B cell (primary cell): Measurements from ENCODE around the gene SARS2. TPM values are rescaled to one million over a fixed set of nuclear protein-coding genes. Genes with fewer than 3 reads are reported as not detected.

Experiments used
- ATAC-seq: fragments of 200-7000 bp; cut with Tn5 transposase; one replicate; pipeline ENCODE4 v1.10.0; 2021; ENCODE audit warnings: low read depth, mild to moderate bottlenecking, moderate number of reproducible peaks, moderate library complexity
- CTCF ChIA-PET: fragments of 350-600 bp; sonication (Branson Sonifier 250); formaldehyde crosslinking; loops from one replicate; lab custom pipeline; 2021; ENCODE audit warnings: antibody characterized with exemption, inconsistent platforms; lab: Charles Lee
- POLR2A ChIA-PET: fragments of 350-600 bp; sonication (Branson Sonifier 250); formaldehyde crosslinking; loops from one replicate; lab custom pipeline; 2021; ENCODE audit warnings: antibody characterized with exemption; lab: Charles Lee
- DNase-seq: peaks from one replicate; pipeline ENCODE4 v3.0.0; 2013
- H2AFZ ChIP-seq: 2 replicates; pipeline ENCODE4 v1.6.1; 2012; ENCODE audit warnings: mild to moderate bottlenecking, low read depth, low read length; ENCODE audit not compliant: insufficient read depth, poor library complexity, severe bottlenecking
- H3K27ac ChIP-seq, 2 donors: 1 replicate in 1 of 2; 2 replicates in 1 of 2; pipeline ENCODE4 v1.5.1; 2012 to 2013; ENCODE audit warnings: low read length in 2 of 2, mild to moderate bottlenecking in 2 of 2, moderate library complexity in 1 of 2
- H3K27me3 ChIP-seq, 4 experiments: fragments of 200-600 bp in 1 of 4; sonication (generic) in 1 of 4; replicated peaks in 1 of 4; 1 replicate in 2 of 4; 2 replicates in 2 of 4; pipeline versions ENCODE4 v1.6.1 to v1.7.0; 2013 to 2016; ENCODE audit warnings: low read length in 3 of 4, mild to moderate bottlenecking in 2 of 4, mixed read lengths in 1 of 4, moderate library complexity in 1 of 4; ENCODE audit not compliant: insufficient read depth in 4 of 4, control insufficient read depth in 3 of 4; ENCODE audit errors: control extremely low read depth in 1 of 4
- H3K36me3 ChIP-seq, 2 experiments: replicated peaks in 1 of 2; 1 replicate in 1 of 2; 2 replicates in 1 of 2; pipeline versions ENCODE4 v1.6.1 to v1.7.1; 2013; ENCODE audit warnings: low read length in 1 of 2; ENCODE audit not compliant: insufficient read depth in 2 of 2, control insufficient read depth in 1 of 2; ENCODE audit errors: control extremely low read depth in 1 of 2, extremely low read depth in 1 of 2
- H3K4me1 ChIP-seq, 2 donors: fragments of 200-600 bp in 1 of 2; sonication (generic) in 1 of 2; 1 replicate in 1 of 2; 2 replicates in 1 of 2; pipeline versions ENCODE4 v1.5.1 to v1.6.1; 2013 to 2017; ENCODE audit warnings: low read length in 2 of 2; ENCODE audit not compliant: control insufficient read depth in 2 of 2, insufficient read depth in 2 of 2
- H3K4me2 ChIP-seq: replicated peaks from 2 replicates; pipeline ENCODE3; 2012; ENCODE audit warnings: mild to moderate bottlenecking, low read depth, low read length; ENCODE audit not compliant: poor library complexity, severe bottlenecking
- H3K4me3 ChIP-seq, 5 experiments: fragments of 200-600 bp in 1 of 5; sonication (generic) in 1 of 5; 1 replicate in 3 of 5; 2 replicates in 2 of 5; pipeline versions ENCODE4 v1.5.1 to v1.7.0; 2011 to 2016; ENCODE audit warnings: low read length in 4 of 5, mild to moderate bottlenecking in 4 of 5, low read depth in 2 of 5, control low read depth in 1 of 5, moderate library complexity in 1 of 5; ENCODE audit not compliant: insufficient read depth in 1 of 5; ENCODE audit errors: control extremely low read depth in 1 of 5, extremely low read depth in 1 of 5
- H3K79me2 ChIP-seq: fragments of 200-600 bp; sonication (generic); one replicate; pipeline ENCODE4 v1.6.0; 2016; ENCODE audit warnings: low read length; ENCODE audit not compliant: control insufficient read depth, insufficient read depth
- H3K9ac ChIP-seq: fragments of 200-600 bp; sonication (generic); 2 replicates; pipeline ENCODE4 v1.6.1; 2017; ENCODE audit warnings: mild to moderate bottlenecking, low read length, moderate library complexity
- H3K9me3 ChIP-seq, 3 donors: one replicate each; pipeline versions ENCODE4 v1.6.1 to v1.7.1; 2013; ENCODE audit warnings: low read length in 2 of 3; ENCODE audit not compliant: control insufficient read depth in 2 of 3, insufficient read depth in 1 of 3; ENCODE audit errors: control extremely low read depth in 1 of 3
- H4K20me1 ChIP-seq: 2 replicates; pipeline ENCODE4 v1.6.0; 2012; ENCODE audit warnings: mild to moderate bottlenecking, low read length; ENCODE audit not compliant: insufficient read depth, control insufficient read depth, poor library complexity, severe bottlenecking
- H3K27ac Mint-ChIP-seq: one replicate; pipeline ENCODE4 v1.8.0; 2021; ENCODE audit warnings: mixed read lengths
- H3K27me3 Mint-ChIP-seq: one replicate; pipeline ENCODE4 v1.8.0; 2021; ENCODE audit warnings: mixed read lengths
- H3K4me1 Mint-ChIP-seq: one replicate; pipeline ENCODE4 v1.8.0; 2021; ENCODE audit warnings: mixed read lengths
- H3K4me3 Mint-ChIP-seq: one replicate; pipeline ENCODE4 v1.8.0; 2021; ENCODE audit warnings: mixed read lengths
- H3K9me3 Mint-ChIP-seq: one replicate; pipeline ENCODE4 v1.8.0; 2022; ENCODE audit warnings: mixed read lengths; ENCODE audit not compliant: insufficient read depth
- CTCF ChIP-seq: fragments of 200-600 bp; IDR thresholded peaks from one replicate; pipeline ENCODE4 v1.8.0; 2022; ENCODE audit warnings: antibody characterized with exemption, mild to moderate bottlenecking
- EZH2 ChIP-seq: IDR thresholded peaks from 2 replicates; pipeline ENCODE4 v1.6.1; 2012; ENCODE audit warnings: borderline replicate concordance, low read depth, mild to moderate bottlenecking, moderate library complexity, low read length; ENCODE audit not compliant: insufficient read depth, poor library complexity, severe bottlenecking
- WGBS: methylation state at CpG from one replicate; pipeline ENCODE4 v1.1.5; 2013; ENCODE audit warnings: missing lambda C conversion rate; ENCODE audit not compliant: insufficient coverage; 5-methylcytosine and 5-hydroxymethylcytosine counted together
- intact Hi-C: fragments of 100-400 bp; cut with micrococcal nuclease; formaldehyde crosslinking; loops from one replicate; pipeline ENCODE4 v1.10.0; 2022
- polyA plus RNA-seq: library from polyadenylated mRNA; depleted of rRNA; stranded (reverse); fragments of >200 nt; gene quantifications from 2 replicates; pipeline ENCODE4 v1.2.3, GENCODE V29; 2012
- total RNA-seq, 2 donors: library from RNA; stranded (reverse); fragments of 120-200 nt in 1 of 2; gene quantifications; 1 replicate in 1 of 2; 2 replicates in 1 of 2; pipeline versions ENCODE4 v1.2.3 to v1.2.4, GENCODE V29; 2013 to 2022

The SARS2 gene
- total and polyA plus RNA-seq, 2 donors (not counting 1 experiment from before 2014, with no cell fraction given) = 38.1 to 65.9 TPM

DNA sequence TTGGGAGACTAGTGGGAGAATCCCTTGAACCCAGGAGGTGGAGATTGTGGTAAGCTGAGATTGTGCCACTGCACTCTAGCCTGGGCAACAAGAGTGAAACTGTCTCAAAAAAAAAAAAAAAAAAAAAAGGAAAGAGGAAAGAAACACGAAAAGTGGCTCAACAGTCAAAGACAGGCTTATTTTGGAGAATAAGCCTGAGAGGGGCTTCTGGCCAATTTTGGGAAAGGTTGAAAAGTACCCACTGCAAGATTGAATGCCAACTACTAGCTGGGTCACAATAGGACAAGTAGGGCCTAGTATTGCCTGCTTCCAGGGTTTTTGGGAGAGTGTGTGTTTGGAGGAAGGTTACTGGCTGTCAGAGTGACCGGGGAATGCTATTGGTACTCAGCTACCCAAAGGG lies 27.7 kb upstream of the SARS2 start:
- Histone ChIP-seq H3K4me2 (no peak overlapping the region), H3K9ac (no peak overlapping the region), H3K9me3 (no peaks in the 10 kb centered on the region), H3K27ac (no peak overlapping the region), H3K36me3 (no peaks in the 10 kb centered on the region), H4K20me1 (no peaks in the 10 kb centered on the region), H3K4me1 (peaks cover 0 to 3% of the 10 kb centered on the region in 2 donors), H2AFZ (no peak overlapping the region), H3K27me3 (no peaks in the 10 kb centered on the region), H3K79me2 (no peaks in the 10 kb centered on the region), H3K4me3 (no peak overlapping the region)
- CTCF ChIA-PET = interaction anchor here (0.7 kb wide), 1 partner anchor 40 kb away, joined by 6 read pairs; no protein-coding TSS in a partner anchor
- no peak overlapping the region for H3K27ac Mint-ChIP-seq
- TF ChIP-seq EZH2 (no peak), CTCF (no peak)
- ATAC-seq (no peak), DNase-seq (no peak)
- intact Hi-C loops = no loop called here
- H3K27me3 Mint-ChIP-seq = peaks cover 9% of the 10 kb centered on the region
- peaks cover 2% of the 10 kb centered on the region for H3K4me1 Mint-ChIP-seq
- POLR2A ChIA-PET = no interaction called here
- H3K4me3 Mint-ChIP-seq = no peak overlapping the region
- no peaks in the 10 kb centered on the region for H3K9me3 Mint-ChIP-seq
- WGBS = 87% methylated on average over 2 of the region's 2 CpGs

GRCh38 chr19:38956264-38956663 lies 25.7 kb upstream of the SARS2 start:
- Mint-ChIP-seq H3K27ac (no peak overlapping the region), H3K9me3 (no peaks in the 10 kb centered on the region), H3K27me3 (peaks cover 15% of the 10 kb centered on the region), H3K4me3 (no peak overlapping the region), H3K4me1 (peaks cover 4% of the 10 kb centered on the region)
- CTCF ChIA-PET = interaction anchor here (0.7 kb wide), 1 partner anchor 723 kb away, joined by 4 read pairs; no protein-coding TSS in a partner anchor
- H3K27me3 ChIP-seq = peaks cover 0 to 3% (median 0%) of the 10 kb centered on the region in 4 experiments
- no peak overlapping the region for H3K9ac ChIP-seq
- H3K4me2 ChIP-seq = no peak overlapping the region
- POLR2A ChIA-PET = no interaction called here
- H3K79me2 ChIP-seq = no peaks in the 10 kb centered on the region
- H3K27ac ChIP-seq = no peak overlapping the region
- TF ChIP-seq CTCF (no peak), EZH2 (no peak)
- intact Hi-C loops = no loop called here
- H4K20me1 ChIP-seq = no peaks in the 10 kb centered on the region
- ATAC-seq (no peak), DNase-seq (no peak)
- no peak overlapping the region for H3K4me3 ChIP-seq
- WGBS = 73% methylated on average over 1 of the region's 2 CpGs
- no peaks in the 10 kb centered on the region for H3K36me3 ChIP-seq
- H3K4me1 ChIP-seq = no peaks in the 10 kb centered on the region
- H2AFZ ChIP-seq = no peak overlapping the region
- H3K9me3 ChIP-seq = no peaks in the 10 kb centered on the region
